ENCODE results near the gene PARL. TPM values are rescaled to one million over a fixed set of nuclear protein-coding genes. Genes with fewer than 3 reads are reported as not detected.

Gene PARL
- total RNA-seq, 1 donor from 2014 or later, result 36.6 TPM

DNA sequence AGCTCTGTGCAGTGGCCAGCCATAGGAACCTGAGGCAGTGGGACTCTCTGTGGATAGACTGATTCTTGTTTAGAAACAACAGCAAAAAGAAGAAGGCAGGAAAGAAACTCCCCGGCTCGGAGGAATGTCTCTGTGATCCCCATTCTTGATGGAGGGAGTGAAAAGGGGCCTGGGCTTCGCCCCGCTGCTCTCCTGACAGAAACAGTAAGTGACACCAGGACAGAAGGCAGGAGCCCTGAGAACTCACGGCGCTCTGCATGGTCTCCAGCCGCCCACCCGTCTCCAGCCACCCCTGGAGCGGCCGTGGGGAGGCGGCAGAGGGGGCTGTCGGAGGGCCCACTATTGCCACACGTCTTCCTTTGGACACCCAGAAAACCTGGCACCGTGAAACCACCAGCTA, 35.7 kb upstream of the PARL start:
- no peak for DNase-seq (ENCODE audit: extremely low spot score in 2 of 2)
- intact Hi-C loops (cut with DNase I), result no loop called here
- no peaks in the 10 kb centered on the region for H3K9me3 ChIP-seq
- no peak overlapping the region for H3K4me3 ChIP-seq
- H3K4me1 ChIP-seq, result no peaks in the 10 kb centered on the region
- no peak overlapping the region for H3K27ac ChIP-seq
- TF ChIP-seq CTCF (IDR thresholded peaks at IDR 0.05), result no peak
- TF ChIP-seq POLR2AphosphoS5 (IDR thresholded peaks at IDR 0.05; ENCODE audit: insufficient read depth in 1 of 2, low read depth in 1 of 2), result no peak
- no peak for TF ChIP-seq POLR2A (IDR thresholded peaks at IDR 0.05)
- H3K27me3 ChIP-seq, result no peaks in the 10 kb centered on the region
- H3K36me3 ChIP-seq, result peaks cover 0 to 50% of the 10 kb centered on the region in 2 donors

DNA sequence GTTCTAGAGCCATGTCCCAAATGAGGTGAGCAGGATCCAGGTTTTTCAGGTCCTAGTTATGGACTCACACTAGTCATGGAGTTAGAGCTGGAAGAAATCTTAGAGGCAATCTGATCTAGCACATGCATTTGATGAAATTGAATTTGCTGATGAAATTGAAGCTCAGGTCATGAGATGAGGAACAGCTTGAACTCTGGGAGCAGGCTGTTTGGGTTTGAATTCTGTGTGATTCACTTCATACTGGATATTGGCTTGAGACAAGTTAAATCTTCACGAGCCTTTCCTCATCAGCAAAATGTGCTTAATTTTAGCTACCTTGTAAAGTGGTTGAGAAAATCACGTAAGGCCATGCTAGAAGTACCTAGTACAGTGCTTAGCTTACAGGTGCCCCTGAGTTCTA, 33.5 kb upstream of the PARL start:
- intact Hi-C loops (cut with DNase I), result no loop called here
- Histone ChIP-seq H3K36me3 (peaks cover 0 to 28% of the 10 kb centered on the region in 2 donors), H3K4me1 (no peaks in the 10 kb centered on the region), H3K27ac (no peak overlapping the region), H3K27me3 (no peaks in the 10 kb centered on the region), H3K4me3 (no peak overlapping the region), H3K9me3 (no peaks in the 10 kb centered on the region)
- TF ChIP-seq POLR2AphosphoS5 (IDR thresholded peaks at IDR 0.05; ENCODE audit: insufficient read depth in 1 of 2, low read depth in 1 of 2), result no peak
- no peak for TF ChIP-seq CTCF (IDR thresholded peaks at IDR 0.05)
- no peak for TF ChIP-seq POLR2A (IDR thresholded peaks at IDR 0.05)
- DNase-seq (ENCODE audit: extremely low spot score in 2 of 2), result no peak

DNA sequence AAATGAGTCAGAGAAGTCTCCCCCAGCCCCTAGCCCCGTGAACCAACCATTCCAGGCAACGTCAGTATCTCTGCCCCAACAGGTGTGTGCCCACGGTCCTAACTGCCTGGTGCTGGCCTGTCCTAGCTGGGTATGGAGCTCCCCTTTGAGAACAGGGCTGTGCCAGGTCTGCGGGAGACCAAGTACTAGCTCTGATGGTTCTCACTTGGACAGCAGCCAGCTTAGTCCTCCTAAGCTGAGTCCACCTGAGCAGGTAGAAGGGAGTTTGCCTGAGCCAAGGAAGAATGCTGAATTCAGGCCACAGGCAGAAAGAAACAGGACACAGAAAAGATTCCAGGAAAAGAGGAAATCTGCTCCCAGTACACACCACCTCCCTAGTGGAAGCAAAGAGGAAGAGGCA, 33.1 kb upstream of the PARL start:
- TF ChIP-seq CTCF (IDR thresholded peaks at IDR 0.05) (no peak), POLR2A (IDR thresholded peaks at IDR 0.05) (no peak), POLR2AphosphoS5 (IDR thresholded peaks at IDR 0.05; ENCODE audit: insufficient read depth in 1 of 2, low read depth in 1 of 2) (no peak)
- no peak overlapping the region for H3K27ac ChIP-seq
- H3K4me1 ChIP-seq, result no peaks in the 10 kb centered on the region
- peaks cover 0 to 24% of the 10 kb centered on the region in 2 donors for H3K36me3 ChIP-seq
- no peak for DNase-seq (ENCODE audit: extremely low spot score in 2 of 2)
- no peaks in the 10 kb centered on the region for H3K9me3 ChIP-seq
- H3K27me3 ChIP-seq, result no peaks in the 10 kb centered on the region
- intact Hi-C loops (cut with DNase I), result no loop called here
- H3K4me3 ChIP-seq, result no peak overlapping the region

GRCh38 chr3:183914856-183915255, 30.2 kb upstream of the PARL start:
- intact Hi-C loops (cut with DNase I), result no loop called here
- no peak for DNase-seq (ENCODE audit: extremely low spot score in 2 of 2)
- no peaks in the 10 kb centered on the region for H3K9me3 ChIP-seq
- no peak overlapping the region for H3K4me3 ChIP-seq
- H3K27ac ChIP-seq, result no peak overlapping the region
- no peaks in the 10 kb centered on the region for H3K27me3 ChIP-seq
- TF ChIP-seq CTCF (IDR thresholded peaks at IDR 0.05), result no peak
- no peaks in the 10 kb centered on the region for H3K4me1 ChIP-seq
- no peaks in the 10 kb centered on the region for H3K36me3 ChIP-seq

DNA sequence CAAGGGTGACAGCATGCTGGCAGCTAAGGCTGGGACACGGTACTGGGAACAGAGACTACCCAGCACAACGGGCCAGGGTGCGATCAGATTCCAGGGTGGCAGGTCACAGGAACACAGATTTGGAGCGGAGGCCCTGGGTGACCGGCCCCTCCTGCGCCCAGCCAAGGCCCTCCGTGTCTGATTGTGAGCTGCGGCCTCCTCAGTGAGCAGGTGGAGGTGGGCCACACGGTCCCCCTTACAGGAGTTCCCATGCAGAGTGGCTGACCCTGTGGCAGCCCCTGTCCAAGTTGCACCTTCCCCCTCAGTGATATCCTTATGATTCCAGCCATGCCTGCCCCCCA, 28.9 kb upstream of the PARL start:
- no peaks in the 10 kb centered on the region for H3K27me3 ChIP-seq
- no peak overlapping the region for H3K27ac ChIP-seq
- intact Hi-C loops (cut with DNase I), result no loop called here
- no peak for DNase-seq (ENCODE audit: extremely low spot score in 2 of 2)
- TF ChIP-seq POLR2A (IDR thresholded peaks at IDR 0.05), result no peak
- TF ChIP-seq POLR2AphosphoS5 (IDR thresholded peaks at IDR 0.05; ENCODE audit: insufficient read depth in 1 of 2, low read depth in 1 of 2), result no peak
- TF ChIP-seq CTCF (IDR thresholded peaks at IDR 0.05), result no peak
- H3K4me1 ChIP-seq, result no peaks in the 10 kb centered on the region
- H3K4me3 ChIP-seq, result no peak overlapping the region
- no peaks in the 10 kb centered on the region for H3K36me3 ChIP-seq
- H3K9me3 ChIP-seq, result no peaks in the 10 kb centered on the region
